HG03196 (cell line): ENCODE data around the gene MARCHF10.
"Not testable (repeated sequence)": the region's sequence is repeated elsewhere in the genome, so short reads cannot be mapped to it uniquely, and the experiment has no call there.

Source experiments
- ATAC-seq: cut with Tn5 transposase; IDR thresholded peaks from one replicate; pipeline ENCODE4 v1.9.1; 2021; ENCODE audit not compliant: unreplicated experiment

Gene MARCHF10

GRCh38 chr17:62791235-62791734 lies 16.8 kb downstream of the MARCHF10 start:
- no peak for ATAC-seq

- ATAC-seq: no peak
Observed at GRCh38 chr17:62790564-62790986, 17.5 kb downstream of the MARCHF10 start.

GRCh38 chr17:62787366-62787765 lies 20.7 kb downstream of the MARCHF10 start:
- ATAC-seq: no peak

- ATAC-seq: no peak
Observed at GRCh38 chr17:62786646-62787045, 21.5 kb downstream of the MARCHF10 start.

- ATAC-seq: not testable (repeated sequence)
Observed at GRCh38 chr17:62785983-62786382, 22.1 kb downstream of the MARCHF10 start.

- no peak for ATAC-seq
Observed at GRCh38 chr17:62782730-62783270, 25.3 kb downstream of the MARCHF10 start.

GRCh38 chr17:62781831-62782251 lies 26.3 kb downstream of the MARCHF10 start:
- ATAC-seq: no peak

GRCh38 chr17:62781356-62781755 lies 26.8 kb downstream of the MARCHF10 start:
- ATAC-seq: no peak

- no peak for ATAC-seq
Observed at GRCh38 chr17:62780951-62781350, 27.2 kb downstream of the MARCHF10 start.

- ATAC-seq: no peak
Observed at GRCh38 chr17:62780269-62780668, 27.8 kb downstream of the MARCHF10 start.

GRCh38 chr17:62778990-62779681 lies 29.0 kb downstream of the MARCHF10 start:
- no peak for ATAC-seq

- no peak for ATAC-seq
Observed at GRCh38 chr17:62775876-62776275, 32.2 kb downstream of the MARCHF10 start.

GRCh38 chr17:62774338-62774737 lies 33.8 kb downstream of the MARCHF10 start:
- no peak for ATAC-seq

- no peak for ATAC-seq
Observed at GRCh38 chr17:62767997-62768396, 40.1 kb downstream of the MARCHF10 start.

GRCh38 chr17:62765351-62765750 lies 42.8 kb downstream of the MARCHF10 start:
- no peak for ATAC-seq

GRCh38 chr17:62763891-62764600 lies 44.1 kb downstream of the MARCHF10 start:
- ATAC-seq: no peak

GRCh38 chr17:62761884-62762283 lies 46.2 kb downstream of the MARCHF10 start:
- no peak for ATAC-seq

GRCh38 chr17:62760945-62761267 lies 47.2 kb downstream of the MARCHF10 start:
- no peak for ATAC-seq

- ATAC-seq: no peak
Observed at GRCh38 chr17:62760059-62760944, 47.8 kb downstream of the MARCHF10 start.

- ATAC-seq: no peak
Observed at GRCh38 chr17:62757500-62757951, 50.6 kb downstream of the MARCHF10 start.

- no peak for ATAC-seq
Observed at GRCh38 chr17:62756198-62756597, 51.9 kb downstream of the MARCHF10 start.
